ENCODE results near the gene CMBL. TPM values are rescaled to one million over a fixed set of nuclear protein-coding genes. Genes with fewer than 3 reads are reported as not detected.

CMBL gene
- polyA plus RNA-seq, 2 donors: 1.9 to 2.8 TPM

DNA sequence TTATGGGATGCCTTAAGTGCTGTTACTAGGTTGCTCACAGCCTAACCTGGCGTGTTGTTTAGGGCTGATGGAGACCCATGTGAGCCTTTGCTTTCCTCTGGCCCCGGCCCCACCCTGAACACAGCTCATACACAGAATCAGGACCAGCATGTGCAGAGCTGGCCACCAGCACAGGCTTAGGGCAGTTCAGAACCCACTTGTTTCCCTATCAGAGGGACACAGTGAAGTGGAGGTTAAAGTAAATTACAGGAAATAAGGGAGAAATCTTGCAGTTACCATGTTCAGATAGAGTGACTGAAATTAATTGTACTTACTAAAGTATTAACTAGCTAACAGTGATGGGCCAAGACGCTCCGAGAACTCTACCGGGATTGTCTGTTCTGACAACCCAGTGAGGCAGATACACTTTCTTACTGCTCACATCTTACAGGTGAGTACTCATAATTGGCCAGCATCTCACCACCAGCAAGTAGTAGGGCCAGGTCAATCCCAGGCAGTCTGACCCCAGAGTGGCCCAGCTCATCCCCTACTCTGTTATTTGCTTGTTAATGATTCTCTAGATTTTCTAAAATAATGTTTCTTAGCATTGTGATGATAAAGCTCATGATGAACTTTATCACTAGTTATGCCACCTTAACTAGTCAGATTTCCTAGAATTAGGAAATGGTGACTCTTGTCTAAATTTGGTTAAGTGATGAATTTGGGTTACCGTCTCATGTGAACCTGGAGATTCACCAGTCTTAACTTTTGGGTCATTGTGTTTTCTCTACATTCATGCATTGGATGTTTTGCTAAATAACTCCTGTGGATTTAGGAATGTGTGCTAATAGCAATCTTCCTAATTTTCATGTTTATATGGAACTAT, 42.2 kb downstream of the CMBL start:
- Histone ChIP-seq H3K27ac (ENCODE audit: low read depth in 2 of 2, low read length in 1 of 2) (no peak overlapping the region), H3K27me3 (ENCODE audit: control insufficient read depth in 1 of 2, insufficient read depth in 2 of 2, low read length in 2 of 2) (no peaks in the 10 kb centered on the region), H3K4me3 (ENCODE audit: low read depth in 1 of 2, low read length in 2 of 2) (no peak overlapping the region), H3K4me1 (ENCODE audit: control insufficient read depth in 2 of 2, insufficient read depth in 2 of 2, low read length in 1 of 2) (peaks cover 0 to 2% of the 10 kb centered on the region in 2 donors), H3K36me3 (ENCODE audit: control insufficient read depth in 2 of 2, insufficient read depth in 2 of 2, low read length in 1 of 2) (peaks cover 12 to 27% of the 10 kb centered on the region in 2 donors), H3K9me3 (ENCODE audit: control insufficient read depth in 2 of 2, insufficient read depth in 1 of 2, low read depth in 1 of 2, low read length in 1 of 2) (no peaks in the 10 kb centered on the region)
- WGBS, 2 donors: 63 to 66% methylated on average over 6 of the region's 6 CpGs

DNA sequence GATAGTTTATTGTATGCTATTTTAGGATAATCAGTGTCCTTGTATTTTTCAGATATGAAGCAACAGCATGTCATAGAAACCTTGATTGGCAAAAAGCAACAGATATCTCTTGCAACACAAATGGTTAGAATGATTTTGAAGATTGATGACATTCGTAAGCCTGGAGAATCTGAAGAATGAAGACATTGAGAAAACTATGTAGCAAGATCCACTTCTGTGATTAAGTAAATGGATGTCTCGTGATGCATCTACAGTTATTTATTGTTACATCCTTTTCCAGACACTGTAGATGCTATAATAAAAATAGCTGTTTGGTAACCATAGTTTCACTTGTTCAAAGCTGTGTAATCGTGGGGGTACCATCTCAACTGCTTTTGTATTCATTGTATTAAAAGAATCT, 43.1 kb downstream of the CMBL start:
- 79 to 80% methylated on average over 3 of the region's 3 CpGs for WGBS, 2 donors
- no peak overlapping the region for H3K4me3 ChIP-seq (ENCODE audit: low read depth in 1 of 2, low read length in 2 of 2)
- H3K4me1 ChIP-seq (ENCODE audit: control insufficient read depth in 2 of 2, insufficient read depth in 2 of 2, low read length in 1 of 2): peaks cover 0 to 2% of the 10 kb centered on the region in 2 donors
- H3K36me3 ChIP-seq (ENCODE audit: control insufficient read depth in 2 of 2, insufficient read depth in 2 of 2, low read length in 1 of 2): peaks cover 20 to 34% of the 10 kb centered on the region in 2 donors
- no peaks in the 10 kb centered on the region for H3K9me3 ChIP-seq (ENCODE audit: control insufficient read depth in 2 of 2, insufficient read depth in 1 of 2, low read depth in 1 of 2, low read length in 1 of 2)
- no peaks in the 10 kb centered on the region for H3K27me3 ChIP-seq (ENCODE audit: control insufficient read depth in 1 of 2, insufficient read depth in 2 of 2, low read length in 2 of 2)
- H3K27ac ChIP-seq (ENCODE audit: low read depth in 2 of 2, low read length in 1 of 2): no peak overlapping the region

DNA sequence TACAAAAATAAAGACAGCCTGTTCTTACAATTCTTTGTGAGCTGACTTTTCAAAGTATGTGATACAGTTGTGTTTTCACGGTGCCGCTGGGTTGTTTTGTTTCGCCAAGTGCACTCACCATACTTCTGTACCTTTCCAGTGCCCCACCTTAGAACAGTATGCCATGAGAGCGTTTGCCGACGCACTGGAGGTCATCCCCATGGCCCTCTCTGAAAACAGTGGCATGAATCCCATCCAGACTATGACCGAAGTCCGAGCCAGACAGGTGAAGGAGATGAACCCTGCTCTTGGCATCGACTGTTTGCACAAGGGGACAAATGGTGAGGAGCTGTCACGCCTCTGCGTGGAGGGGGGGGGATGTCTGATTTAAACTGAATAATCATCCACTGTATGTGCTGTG, 44.7 kb downstream of the CMBL start:
- Histone ChIP-seq H3K4me1 (ENCODE audit: control insufficient read depth in 2 of 2, insufficient read depth in 2 of 2, low read length in 1 of 2) (no peaks in the 10 kb centered on the region), H3K36me3 (ENCODE audit: control insufficient read depth in 2 of 2, insufficient read depth in 2 of 2, low read length in 1 of 2) (peaks cover 28 to 42% of the 10 kb centered on the region in 2 donors), H3K27ac (ENCODE audit: low read depth in 2 of 2, low read length in 1 of 2) (no peak overlapping the region), H3K9me3 (ENCODE audit: control insufficient read depth in 2 of 2, insufficient read depth in 1 of 2, low read depth in 1 of 2, low read length in 1 of 2) (no peaks in the 10 kb centered on the region), H3K4me3 (ENCODE audit: low read depth in 1 of 2, low read length in 2 of 2) (no peak overlapping the region), H3K27me3 (ENCODE audit: control insufficient read depth in 1 of 2, insufficient read depth in 2 of 2, low read length in 2 of 2) (no peaks in the 10 kb centered on the region)
- WGBS, 2 donors: 93 to 94% methylated on average over 11 of the region's 11 CpGs

DNA sequence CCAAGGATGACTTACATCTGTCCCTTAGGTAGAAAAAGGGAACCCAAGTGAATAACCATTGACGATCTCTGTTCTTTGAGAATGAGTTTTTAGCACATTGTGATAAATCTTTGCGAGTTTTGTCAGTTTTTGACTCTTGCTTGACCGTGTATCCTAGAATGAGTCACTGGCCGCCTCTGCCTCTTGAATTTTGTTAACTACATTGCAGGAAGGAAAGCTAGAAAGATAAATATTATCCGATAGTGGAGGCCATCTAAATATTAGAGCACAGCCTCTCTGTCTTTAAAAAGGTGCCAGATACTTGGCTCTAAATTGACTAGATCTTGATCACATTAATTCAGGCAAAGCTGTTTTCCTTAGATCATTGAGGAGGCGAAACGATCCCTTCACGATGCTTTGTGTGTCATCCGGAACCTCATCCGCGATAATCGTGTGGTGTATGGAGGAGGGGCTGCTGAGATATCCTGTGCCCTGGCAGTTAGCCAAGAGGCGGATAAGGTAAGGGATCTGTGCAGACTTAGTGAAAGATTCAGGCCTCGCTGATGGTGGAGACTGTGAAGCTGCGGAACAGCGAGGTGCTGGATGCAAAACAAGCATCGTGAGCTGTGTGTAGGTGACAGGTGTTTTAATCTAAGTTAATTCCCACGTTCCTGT, 45.5 kb downstream of the CMBL start:
- Histone ChIP-seq H3K27ac (ENCODE audit: low read depth in 2 of 2, low read length in 1 of 2) (no peak overlapping the region), H3K27me3 (ENCODE audit: control insufficient read depth in 1 of 2, insufficient read depth in 2 of 2, low read length in 2 of 2) (no peaks in the 10 kb centered on the region), H3K36me3 (ENCODE audit: control insufficient read depth in 2 of 2, insufficient read depth in 2 of 2, low read length in 1 of 2) (peaks cover 28 to 44% of the 10 kb centered on the region in 2 donors), H3K9me3 (ENCODE audit: control insufficient read depth in 2 of 2, insufficient read depth in 1 of 2, low read depth in 1 of 2, low read length in 1 of 2) (no peaks in the 10 kb centered on the region), H3K4me3 (ENCODE audit: low read depth in 1 of 2, low read length in 2 of 2) (no peak overlapping the region), H3K4me1 (ENCODE audit: control insufficient read depth in 2 of 2, insufficient read depth in 2 of 2, low read length in 1 of 2) (no peaks in the 10 kb centered on the region)
- WGBS, 2 donors: 71 to 73% methylated on average over 18 of the region's 18 CpGs

DNA sequence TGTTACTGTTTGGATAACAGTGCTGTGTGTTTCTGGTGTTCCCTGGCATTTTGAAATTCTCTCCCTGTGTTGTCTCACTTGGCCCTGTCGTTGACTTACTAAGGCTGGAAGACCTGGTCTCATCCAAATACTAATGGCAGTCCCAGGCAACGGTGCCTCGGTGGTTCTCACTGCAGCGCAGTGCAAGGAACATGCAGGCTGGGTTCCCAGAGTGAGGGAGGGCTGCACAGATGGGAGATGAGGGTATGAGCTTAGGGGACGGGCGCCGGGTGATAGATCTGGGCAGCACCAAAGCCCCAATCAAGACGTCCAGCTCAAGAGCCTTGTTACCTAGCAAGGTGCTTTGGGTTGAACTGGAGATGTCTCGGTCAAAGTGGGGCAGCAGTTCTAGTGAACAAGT, 46.6 kb downstream of the CMBL start:
- WGBS, 2 donors: 82 to 85% methylated on average over 9 of the region's 9 CpGs
- peaks cover 23 to 50% of the 10 kb centered on the region in 2 donors for H3K36me3 ChIP-seq (ENCODE audit: control insufficient read depth in 2 of 2, insufficient read depth in 2 of 2, low read length in 1 of 2)

DNA sequence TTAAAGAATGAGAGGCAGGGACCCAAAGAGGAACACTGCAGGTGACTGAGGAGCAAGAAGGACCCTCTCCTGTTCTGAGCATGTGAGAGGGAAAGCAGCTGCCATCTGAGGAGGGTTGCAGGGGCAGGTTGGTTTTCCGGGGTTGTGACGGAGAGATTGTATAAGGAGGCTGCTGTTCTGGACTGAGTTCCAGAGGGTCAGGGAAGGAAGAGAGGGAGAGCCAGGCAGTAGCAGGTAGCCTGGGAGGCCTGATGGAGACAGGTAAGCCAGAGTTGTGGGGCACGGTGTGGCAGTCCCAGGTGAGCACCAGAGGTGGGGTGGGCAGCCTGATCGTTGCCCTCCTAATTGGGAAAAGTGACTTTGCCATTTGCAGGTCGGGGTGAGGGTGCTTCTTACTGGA, 47.8 kb downstream of the CMBL start:
- no peak overlapping the region for H3K4me3 ChIP-seq (ENCODE audit: low read depth in 1 of 2, low read length in 2 of 2)
- H3K27me3 ChIP-seq (ENCODE audit: control insufficient read depth in 1 of 2, insufficient read depth in 2 of 2, low read length in 2 of 2): no peaks in the 10 kb centered on the region
- no peak overlapping the region for H3K27ac ChIP-seq (ENCODE audit: low read depth in 2 of 2, low read length in 1 of 2)
- no peaks in the 10 kb centered on the region for H3K9me3 ChIP-seq (ENCODE audit: control insufficient read depth in 2 of 2, insufficient read depth in 1 of 2, low read depth in 1 of 2, low read length in 1 of 2)
- H3K4me1 ChIP-seq (ENCODE audit: control insufficient read depth in 2 of 2, insufficient read depth in 2 of 2, low read length in 1 of 2): no peaks in the 10 kb centered on the region
- H3K36me3 ChIP-seq (ENCODE audit: control insufficient read depth in 2 of 2, insufficient read depth in 2 of 2, low read length in 1 of 2): peaks cover 26 to 47% of the 10 kb centered on the region in 2 donors
- 91 to 94% methylated on average over 5 of the region's 5 CpGs for WGBS, 2 donors

More for the DNA sequence above, 46.6 kb downstream of the CMBL start:
- no peaks in the 10 kb centered on the region for H3K27me3 ChIP-seq (ENCODE audit: control insufficient read depth in 1 of 2, insufficient read depth in 2 of 2, low read length in 2 of 2)
- H3K9me3 ChIP-seq (ENCODE audit: control insufficient read depth in 2 of 2, insufficient read depth in 1 of 2, low read depth in 1 of 2, low read length in 1 of 2): no peaks in the 10 kb centered on the region
- no peak overlapping the region for H3K4me3 ChIP-seq (ENCODE audit: low read depth in 1 of 2, low read length in 2 of 2)
- H3K27ac ChIP-seq (ENCODE audit: low read depth in 2 of 2, low read length in 1 of 2): no peak overlapping the region
- H3K4me1 ChIP-seq (ENCODE audit: control insufficient read depth in 2 of 2, insufficient read depth in 2 of 2, low read length in 1 of 2): no peaks in the 10 kb centered on the region

DNA sequence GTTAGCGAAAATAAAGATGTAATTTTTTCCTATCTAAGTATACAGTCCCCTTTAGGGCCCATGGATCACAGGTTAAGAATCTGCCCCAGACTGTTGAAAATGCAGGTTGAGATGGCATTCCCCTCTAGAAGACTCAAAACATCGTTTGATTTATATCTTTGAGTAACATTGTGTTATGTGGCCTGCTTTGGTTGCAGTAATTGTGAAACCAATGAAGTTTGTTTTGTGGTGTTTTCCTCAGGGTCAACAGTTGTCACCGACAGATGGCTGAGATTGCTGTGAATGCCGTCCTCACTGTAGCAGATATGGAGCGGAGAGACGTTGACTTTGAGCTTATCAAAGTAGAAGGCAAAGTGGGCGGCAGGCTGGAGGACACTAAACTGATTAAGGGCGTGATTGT, 49.8 kb downstream of the CMBL start:
- Histone ChIP-seq H3K4me3 (ENCODE audit: low read depth in 1 of 2, low read length in 2 of 2) (no peak overlapping the region), H3K27ac (ENCODE audit: low read depth in 2 of 2, low read length in 1 of 2) (no peak overlapping the region), H3K4me1 (ENCODE audit: control insufficient read depth in 2 of 2, insufficient read depth in 2 of 2, low read length in 1 of 2) (peaks cover 2 to 3% of the 10 kb centered on the region in 2 donors), H3K36me3 (ENCODE audit: control insufficient read depth in 2 of 2, insufficient read depth in 2 of 2, low read length in 1 of 2) (peaks cover 26 to 43% of the 10 kb centered on the region in 2 donors), H3K9me3 (ENCODE audit: control insufficient read depth in 2 of 2, insufficient read depth in 1 of 2, low read depth in 1 of 2, low read length in 1 of 2) (no peaks in the 10 kb centered on the region), H3K27me3 (ENCODE audit: control insufficient read depth in 1 of 2, insufficient read depth in 2 of 2, low read length in 2 of 2) (no peaks in the 10 kb centered on the region)
- 70 to 78% methylated on average over 8 of the region's 8 CpGs for WGBS, 2 donors

DNA sequence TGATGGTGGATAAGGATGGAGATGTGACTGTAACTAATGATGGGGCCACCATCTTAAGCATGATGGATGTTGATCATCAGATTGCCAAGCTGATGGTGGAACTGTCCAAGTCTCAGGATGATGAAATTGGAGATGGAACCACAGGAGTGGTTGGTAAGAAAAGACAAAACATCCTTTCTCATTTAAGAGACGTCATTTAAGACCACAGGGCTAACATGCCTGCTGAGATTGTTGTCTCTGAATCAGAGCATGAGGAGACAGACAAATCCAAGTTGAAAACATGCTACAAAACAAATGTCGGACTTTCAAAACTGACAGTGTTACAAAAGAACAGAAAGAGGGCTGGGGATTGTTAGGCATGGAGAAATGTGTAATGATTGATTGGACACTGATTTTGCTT, 53.0 kb downstream of the CMBL start:
- Histone ChIP-seq H3K4me3 (ENCODE audit: low read depth in 1 of 2, low read length in 2 of 2) (no peak overlapping the region), H3K9me3 (ENCODE audit: control insufficient read depth in 2 of 2, insufficient read depth in 1 of 2, low read depth in 1 of 2, low read length in 1 of 2) (no peaks in the 10 kb centered on the region), H3K27me3 (ENCODE audit: control insufficient read depth in 1 of 2, insufficient read depth in 2 of 2, low read length in 2 of 2) (no peaks in the 10 kb centered on the region), H3K36me3 (ENCODE audit: control insufficient read depth in 2 of 2, insufficient read depth in 2 of 2, low read length in 1 of 2) (peaks cover 11 to 23% of the 10 kb centered on the region in 2 donors), H3K27ac (ENCODE audit: low read depth in 2 of 2, low read length in 1 of 2) (no peak overlapping the region), H3K4me1 (ENCODE audit: control insufficient read depth in 2 of 2, insufficient read depth in 2 of 2, low read length in 1 of 2) (peaks cover 3 to 5% of the 10 kb centered on the region in 2 donors)
- 38 to 41% methylated on average over 2 of the region's 2 CpGs for WGBS, 2 donors

DNA sequence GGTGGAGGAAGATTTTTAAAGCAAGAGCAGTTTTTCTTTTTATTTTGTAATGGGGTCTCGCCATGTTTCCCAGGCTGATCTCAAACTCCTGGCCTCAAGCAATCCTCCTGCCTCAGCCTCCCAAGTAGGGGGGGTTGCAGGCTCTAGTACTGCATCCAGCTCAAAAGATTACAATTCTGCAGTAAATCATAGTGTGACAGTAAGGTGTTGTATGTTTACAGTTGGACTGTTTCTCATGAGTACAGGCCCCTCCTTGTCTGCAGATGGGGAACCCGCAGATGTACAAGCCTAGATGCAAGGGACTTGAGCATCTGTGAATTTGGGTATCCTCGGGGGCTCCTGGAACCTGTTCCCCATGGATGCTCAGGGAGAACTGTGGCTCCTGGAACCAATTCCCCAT, 54.3 kb downstream of the CMBL start:
- Histone ChIP-seq H3K9me3 (ENCODE audit: control insufficient read depth in 2 of 2, insufficient read depth in 1 of 2, low read depth in 1 of 2, low read length in 1 of 2) (no peaks in the 10 kb centered on the region), H3K27ac (ENCODE audit: low read depth in 2 of 2, low read length in 1 of 2) (no peak overlapping the region), H3K36me3 (ENCODE audit: control insufficient read depth in 2 of 2, insufficient read depth in 2 of 2, low read length in 1 of 2) (peaks cover 2 to 16% of the 10 kb centered on the region in 2 donors), H3K4me3 (ENCODE audit: low read depth in 1 of 2, low read length in 2 of 2) (no peak overlapping the region), H3K27me3 (ENCODE audit: control insufficient read depth in 1 of 2, insufficient read depth in 2 of 2, low read length in 2 of 2) (no peaks in the 10 kb centered on the region), H3K4me1 (ENCODE audit: control insufficient read depth in 2 of 2, insufficient read depth in 2 of 2, low read length in 1 of 2) (peaks cover 3 to 5% of the 10 kb centered on the region in 2 donors)
- WGBS, 2 donors: 88 to 98% methylated on average over 3 of the region's 3 CpGs
